Mammary epithelial cell (primary cell): ENCODE results near the gene FOXD4L3.
"Not testable (repeated sequence)": the region's sequence is repeated elsewhere in the genome, so short reads cannot be mapped to it uniquely, and the experiment has no call there.

Source experiments
- CTCF ChIP-seq, 2 donors: IDR thresholded peaks in 1 of 2; conservative IDR thresholded peaks in 1 of 2; 2 replicates each; pipeline ENCODE4 v1.5.1; 2011 to 2012; ENCODE audit warnings: inconsistent platforms in 2 of 2, low read length in 2 of 2, mild to moderate bottlenecking in 2 of 2, control low read depth in 1 of 2, low read depth in 1 of 2; ENCODE audit not compliant: insufficient read depth in 1 of 2; ENCODE audit errors: extremely low read depth in 1 of 2
- EZH2 ChIP-seq: IDR thresholded peaks from 2 replicates; pipeline ENCODE4 v1.6.1; 2012; ENCODE audit warnings: low read length, inconsistent platforms, borderline replicate concordance

DNA sequence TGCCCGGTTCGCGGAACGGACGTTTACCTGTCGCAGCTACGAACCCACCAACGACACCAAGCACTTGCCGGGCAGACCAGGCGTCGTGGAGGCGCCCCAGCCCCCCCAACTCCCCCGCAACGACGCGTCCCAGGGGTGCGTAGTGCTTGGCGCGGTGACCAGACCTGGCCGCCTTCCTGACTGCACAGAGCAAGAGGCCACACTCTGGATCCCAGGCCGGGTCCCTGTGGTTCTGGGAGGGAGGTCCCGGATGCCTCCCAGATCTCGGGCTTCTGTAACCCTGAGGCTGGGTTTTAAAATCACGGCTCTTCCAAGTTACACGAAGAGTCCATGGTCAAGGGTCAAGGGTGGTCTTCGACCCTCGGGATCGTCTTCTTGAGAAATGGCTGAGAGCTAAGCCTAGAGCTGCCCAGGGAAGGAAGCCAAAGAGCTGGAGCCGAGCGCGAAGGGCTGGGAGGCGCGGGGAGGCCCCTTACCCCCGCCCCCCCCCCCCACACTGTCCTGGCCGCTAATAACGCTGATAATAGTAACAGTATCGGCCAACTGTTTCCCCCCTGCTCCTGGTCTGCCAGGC lies 3.8 kb downstream of the FOXD4L3 start:
- TF ChIP-seq CTCF (conservative IDR thresholded peaks at IDR 0.05 in 1 of 2, IDR thresholded peaks at IDR 0.05 in 1 of 2; ENCODE audit: extremely low read depth in 1 of 2, insufficient read depth in 1 of 2, low read depth in 1 of 2, low read length in 2 of 2); EZH2: not testable (repeated sequence)
